Activated CD4-positive, CD25-positive, alpha-beta regulatory T cell (primary cell): ENCODE data around the gene COPG2.

Source experiments
- DNase-seq, 4 experiments: peaks; one replicate each; lab custom pipeline; 2025; lab: John Stamatoyannopoulos, UW

COPG2 gene

DNA sequence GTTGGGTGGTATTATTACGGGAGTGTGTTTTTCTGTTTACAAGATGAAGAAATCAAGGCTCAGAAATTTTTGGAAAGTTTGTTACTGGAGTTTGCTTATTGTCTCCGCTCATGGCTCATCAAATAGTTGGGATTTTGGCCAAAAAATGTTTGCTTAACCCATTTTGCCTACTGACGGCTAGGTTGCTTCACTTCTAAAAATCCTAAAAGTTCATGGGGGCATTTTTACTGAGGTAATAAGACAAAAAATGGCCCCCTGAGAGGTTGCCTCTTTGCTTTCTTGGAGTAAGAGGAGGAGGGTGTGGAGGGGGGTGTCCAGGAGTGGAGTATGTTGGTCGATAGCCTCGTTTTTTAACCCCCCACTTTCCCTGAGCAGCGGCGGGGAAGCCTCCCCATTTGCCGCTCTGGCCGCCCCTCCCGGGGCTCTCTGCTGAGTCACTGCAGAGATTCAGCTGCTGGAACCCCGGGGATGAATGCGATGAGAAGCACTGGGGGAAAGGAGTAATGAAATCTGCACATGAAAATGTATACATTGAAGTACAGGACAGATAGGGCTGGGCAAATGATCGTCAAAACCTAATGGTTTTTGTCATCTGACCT is 175.2 kb downstream of the COPG2 start:
- DNase-seq = no peak

DNA sequence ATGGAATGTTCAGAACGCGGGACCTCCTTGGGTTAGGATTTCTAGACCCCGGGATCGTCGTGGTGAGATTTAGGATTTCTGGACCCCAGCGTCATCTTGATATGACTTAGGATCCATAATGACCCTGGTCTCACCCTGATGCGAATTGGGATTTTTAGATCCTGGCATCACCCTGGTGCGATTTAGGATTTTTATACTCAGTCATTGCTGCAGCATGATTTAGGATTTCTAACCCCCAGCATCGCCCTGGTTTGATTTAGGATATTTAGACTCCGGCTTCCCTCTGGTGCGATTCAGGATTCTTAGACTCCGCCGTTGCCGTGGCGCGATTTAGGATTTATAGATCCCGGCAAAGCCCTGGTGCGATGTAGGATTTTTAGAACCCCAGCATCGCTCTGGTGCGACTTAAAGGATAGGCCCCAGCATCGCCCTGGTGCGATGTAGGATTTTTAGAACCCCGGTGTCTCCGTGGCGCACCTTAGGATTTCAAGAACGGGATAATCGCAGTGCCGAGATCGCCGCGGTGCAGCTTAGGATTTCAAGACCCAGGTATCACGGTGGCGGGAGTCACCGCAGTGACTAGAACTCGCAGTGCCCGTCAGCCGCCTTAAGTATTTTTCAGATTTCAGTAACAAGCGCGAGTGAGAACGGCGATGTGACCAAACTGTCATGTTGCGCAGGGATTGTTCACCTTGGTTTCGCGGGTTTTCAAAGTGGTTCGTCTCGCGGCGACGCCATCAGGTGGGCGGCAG is 175.8 kb downstream of the COPG2 start:
- DNase-seq = no peak

DNA sequence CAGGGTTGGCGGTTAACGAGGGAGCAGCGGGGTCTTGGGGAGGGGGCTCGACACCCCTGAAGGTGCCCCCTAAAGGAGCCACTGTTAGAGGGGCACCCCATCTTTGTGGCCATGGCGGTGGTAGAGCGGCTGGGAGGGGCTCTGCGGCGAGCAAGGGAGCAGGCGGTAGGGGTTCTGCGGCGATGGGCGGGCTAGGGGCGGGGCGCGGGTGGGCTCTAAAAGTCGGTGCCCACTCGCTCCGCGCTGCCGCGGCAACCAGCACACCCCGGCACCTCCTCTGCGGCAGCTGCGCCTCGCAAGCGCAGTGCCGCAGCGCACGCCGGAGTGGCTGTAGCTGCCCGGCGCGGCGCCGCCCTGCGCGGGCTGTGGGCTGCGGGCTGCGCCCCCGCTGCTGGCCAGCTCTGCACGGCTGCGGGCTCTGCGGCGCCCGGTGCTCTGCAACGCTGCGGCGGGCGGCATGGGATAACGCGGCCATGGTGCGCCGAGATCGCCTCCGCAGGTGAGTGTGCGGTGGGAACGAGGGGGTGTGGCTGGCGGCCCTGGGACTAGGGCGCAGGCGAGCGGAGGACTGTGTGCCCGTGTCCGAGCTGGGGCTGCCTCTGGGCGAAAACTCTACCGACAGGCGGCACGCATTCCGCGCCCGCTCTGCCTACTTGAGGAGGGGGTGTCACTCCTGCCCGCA is 176.6 kb downstream of the COPG2 start, which contains the start of gene MEST:
TSS of gene MEST (plus strand) at position 245 of the 682 bp plus-strand sequence. CDS start at position 474, 229 bp downstream.
- DNase-seq = no peak

DNA sequence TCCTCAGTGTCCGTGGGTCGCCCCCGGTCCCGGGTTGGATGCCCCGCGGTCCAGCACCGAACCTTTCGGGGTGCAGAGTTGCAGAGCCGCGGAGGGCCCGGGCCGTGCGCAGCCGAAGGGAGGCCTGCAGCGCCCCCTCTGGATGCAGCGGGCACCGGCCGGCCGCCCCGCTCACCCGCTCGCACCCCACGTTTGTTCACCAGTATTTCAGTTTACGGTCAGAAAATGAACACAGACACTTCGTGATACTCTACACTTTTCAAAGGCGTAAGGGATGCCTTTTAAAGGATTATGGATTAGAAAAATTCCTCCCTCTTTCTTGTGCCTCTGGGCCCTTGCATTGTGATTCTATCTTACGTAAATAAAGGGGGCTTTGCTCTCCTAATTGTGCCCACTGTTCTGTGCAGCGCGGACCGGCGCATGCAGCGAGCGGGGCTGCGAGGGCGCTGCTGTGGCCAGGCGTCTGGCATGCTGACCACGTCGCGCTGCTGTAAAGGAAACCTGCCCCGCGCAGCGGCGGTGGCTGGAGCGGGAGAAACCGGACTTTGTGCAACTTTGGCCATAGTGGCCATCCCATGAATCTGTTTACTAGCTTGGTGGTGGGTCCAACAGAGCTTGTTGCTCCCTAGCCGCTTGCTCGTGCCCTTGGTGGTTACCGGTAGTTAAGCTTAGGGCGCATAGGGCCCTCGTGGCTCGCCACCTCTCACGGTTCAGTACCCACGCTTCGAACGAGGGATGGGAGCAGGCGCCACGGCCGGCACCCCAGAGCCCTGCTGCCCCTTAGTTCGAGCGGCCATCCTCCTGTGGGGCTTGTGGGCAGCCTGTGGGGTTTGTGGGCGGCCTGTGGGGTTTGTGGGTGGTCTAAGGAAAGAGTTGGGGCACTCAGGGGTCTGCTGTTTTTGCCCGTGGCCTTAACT is 177.4 kb downstream of the COPG2 start:
- no peak for DNase-seq

DNA sequence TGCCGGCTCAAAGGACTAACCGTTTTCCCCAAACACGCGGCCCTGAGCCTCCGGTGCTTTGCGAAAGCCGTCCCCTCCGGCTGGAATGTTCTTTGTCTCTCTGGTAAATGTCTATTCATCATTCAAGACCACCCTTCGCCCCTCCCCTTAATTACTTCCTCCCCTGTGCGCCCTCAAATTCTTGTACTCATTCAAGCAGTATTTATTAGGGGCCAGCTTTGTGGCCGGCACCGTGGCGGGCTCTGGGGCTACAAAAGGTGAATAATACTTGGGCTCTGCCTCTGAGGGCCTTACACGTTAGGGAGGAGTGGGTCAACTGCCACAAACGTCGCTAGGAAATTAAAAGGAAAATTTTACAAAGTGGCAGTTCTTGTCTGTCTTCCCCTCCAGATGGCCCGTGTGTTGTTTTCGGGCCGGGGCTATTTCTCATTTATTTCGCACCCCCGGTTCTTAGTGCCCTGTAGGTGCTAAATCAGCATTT is 178.2 kb downstream of the COPG2 start:
- DNase-seq = no peak

DNA sequence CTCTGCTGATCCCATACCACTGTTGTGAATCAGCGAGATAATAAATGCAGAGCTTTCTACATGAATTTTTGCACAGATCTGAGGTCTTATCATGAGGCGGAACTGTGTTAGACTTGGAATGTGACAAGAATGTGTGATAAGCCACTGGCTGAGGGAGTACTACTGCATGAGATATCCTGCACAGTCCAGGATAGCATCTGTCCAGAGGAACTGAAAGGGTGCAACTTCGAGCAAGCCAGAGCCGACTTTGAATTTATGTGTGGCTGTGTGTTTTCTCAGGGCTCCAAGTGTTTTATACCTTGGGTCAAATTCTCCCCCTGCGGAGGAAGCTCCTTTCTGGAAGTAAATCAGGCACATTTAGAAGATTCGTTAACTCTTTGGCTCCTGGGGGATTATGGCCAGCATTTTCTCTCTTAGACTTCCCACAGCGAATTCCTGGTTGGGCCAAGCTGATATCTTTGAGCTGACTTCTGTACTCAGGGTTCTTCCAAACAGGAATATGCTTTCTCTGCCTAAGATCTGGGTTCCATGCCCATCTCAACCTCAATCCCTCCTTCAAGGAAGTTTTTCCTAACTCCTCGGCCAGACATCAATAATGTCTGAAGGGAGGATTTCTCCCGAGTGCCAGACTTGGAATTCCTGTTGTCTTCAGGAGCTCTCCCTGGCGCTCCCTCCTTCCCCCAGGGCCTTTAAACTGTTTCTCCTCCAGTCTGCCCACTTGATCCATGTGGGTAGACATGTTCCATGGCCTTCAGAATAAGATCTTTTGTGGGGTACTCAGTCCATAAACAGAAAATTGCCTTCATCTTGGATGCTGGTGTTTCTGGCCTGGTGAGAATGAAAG is 179.2 kb downstream of the COPG2 start:
- no peak for DNase-seq

DNA sequence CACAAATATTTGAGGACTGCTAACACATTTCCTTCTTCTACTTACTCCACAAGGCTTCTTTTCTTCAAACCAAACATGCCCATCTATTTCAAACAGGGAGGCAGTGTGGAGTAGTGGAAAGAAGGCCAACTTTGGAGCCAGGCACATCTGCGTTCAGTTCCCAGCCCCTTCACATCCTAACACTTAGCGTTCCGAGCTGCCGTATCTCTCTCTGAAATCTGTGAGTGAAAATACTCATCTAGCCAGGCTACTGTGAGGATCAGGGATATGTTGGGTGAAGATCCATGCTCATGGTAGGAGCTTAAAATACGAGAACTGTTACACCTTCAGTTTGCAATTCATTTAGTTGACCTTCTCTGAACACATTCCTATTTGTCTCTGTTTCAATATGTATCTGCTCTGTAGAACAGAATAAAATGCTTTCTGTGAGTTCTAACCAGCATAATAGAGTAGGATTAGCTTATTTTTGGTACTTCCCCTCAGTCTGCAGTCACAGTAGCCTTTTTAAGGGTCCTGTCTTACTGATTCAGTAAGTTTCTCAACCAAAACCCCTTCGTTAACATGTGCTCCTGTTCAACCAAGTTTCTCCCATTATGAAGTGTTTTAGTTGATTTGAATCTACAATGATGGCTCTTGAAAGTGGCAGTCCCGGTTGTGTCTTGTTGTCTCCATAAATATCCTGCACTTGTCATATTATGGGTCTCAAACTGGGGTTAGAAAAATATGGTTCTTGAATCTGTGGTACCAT is 180.0 kb downstream of the COPG2 start:
- no peak for DNase-seq

DNA sequence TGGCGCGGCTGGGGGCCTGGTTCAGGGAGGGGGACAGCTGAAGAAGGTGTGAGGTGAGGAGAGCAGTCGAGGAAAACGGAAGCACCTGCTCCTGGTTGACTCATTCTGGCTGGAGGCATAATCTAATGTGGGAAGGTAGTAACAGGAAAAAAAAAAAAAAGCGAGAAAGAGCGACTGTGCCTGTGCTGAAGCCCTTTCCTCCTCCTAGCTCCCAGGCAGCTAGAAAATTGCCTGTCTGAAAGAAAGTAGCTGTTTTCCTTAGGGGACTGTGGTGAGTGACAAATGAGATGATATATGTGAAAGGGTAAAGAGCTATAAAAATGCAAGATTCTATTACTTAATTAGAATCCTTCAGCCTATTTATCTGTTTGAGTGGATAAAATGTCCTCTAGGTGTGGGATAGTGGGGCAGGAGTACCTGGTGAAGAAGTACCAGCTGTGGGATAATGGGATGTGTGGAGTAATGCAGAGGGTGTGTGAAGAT is 181.6 kb downstream of the COPG2 start:
- DNase-seq = no peak

DNA sequence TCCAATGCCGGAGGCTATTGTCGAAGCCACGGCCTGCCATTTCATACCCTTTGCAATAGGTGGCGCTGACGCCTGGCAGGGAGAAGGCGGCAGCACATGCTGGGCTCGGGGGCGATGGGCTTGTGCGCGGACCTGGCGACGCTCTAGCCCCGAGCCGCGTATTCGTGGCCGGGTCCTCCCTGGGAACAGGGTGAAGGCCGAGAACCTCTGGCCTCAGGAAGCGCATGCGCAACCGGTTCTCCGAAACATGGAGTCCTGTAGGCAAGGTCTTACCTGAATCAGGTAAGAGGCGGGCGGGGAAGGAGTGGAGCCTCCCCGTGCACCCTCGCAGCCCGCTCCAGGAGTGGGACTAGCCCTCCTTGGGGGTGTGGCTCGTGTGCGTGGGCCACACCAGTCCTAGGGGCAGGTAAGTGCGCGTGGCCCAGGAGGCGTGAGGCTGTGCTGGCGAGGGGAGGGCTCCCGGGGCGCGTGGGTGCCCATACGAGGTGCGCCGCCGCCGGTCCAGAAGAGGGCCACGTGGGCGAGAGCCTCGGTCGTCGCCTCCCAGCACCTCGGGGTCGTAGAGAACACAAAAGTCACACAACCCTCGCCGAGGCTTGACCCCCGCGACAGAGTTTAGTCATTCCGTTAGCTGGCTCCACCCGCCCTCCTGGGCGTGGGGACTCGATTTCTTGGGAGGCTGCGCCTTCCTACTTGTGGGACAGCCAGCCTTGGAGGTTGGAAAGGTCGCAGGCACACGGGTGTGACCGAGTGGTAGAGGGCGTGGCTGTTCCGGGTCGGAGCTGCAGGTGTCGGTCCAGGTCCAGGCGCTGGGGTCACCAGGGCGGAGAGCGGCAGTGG is 182.2 kb downstream of the COPG2 start:
- peak in 2 of 4 experiments; percentile 6 to 21 for DNase-seq

DNA sequence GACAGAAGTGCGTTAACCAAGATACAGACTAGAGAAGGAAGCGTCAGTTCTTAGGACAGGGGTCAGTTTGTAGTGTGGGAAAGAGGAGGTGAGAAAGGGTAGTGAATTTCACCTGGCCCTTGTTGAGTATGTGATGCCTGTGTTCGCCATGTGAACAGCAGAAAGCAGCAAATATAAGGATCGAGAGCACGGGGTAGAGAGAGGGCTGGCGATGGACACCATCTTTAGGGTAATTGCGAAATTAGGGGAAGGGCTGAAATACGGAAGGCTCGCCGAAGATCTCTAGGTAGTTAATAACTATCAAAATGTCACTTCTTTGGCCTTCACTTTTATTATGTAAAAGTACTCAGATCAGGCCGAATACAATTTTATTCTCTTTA is 182.8 kb downstream of the COPG2 start:
- no peak for DNase-seq

DNA sequence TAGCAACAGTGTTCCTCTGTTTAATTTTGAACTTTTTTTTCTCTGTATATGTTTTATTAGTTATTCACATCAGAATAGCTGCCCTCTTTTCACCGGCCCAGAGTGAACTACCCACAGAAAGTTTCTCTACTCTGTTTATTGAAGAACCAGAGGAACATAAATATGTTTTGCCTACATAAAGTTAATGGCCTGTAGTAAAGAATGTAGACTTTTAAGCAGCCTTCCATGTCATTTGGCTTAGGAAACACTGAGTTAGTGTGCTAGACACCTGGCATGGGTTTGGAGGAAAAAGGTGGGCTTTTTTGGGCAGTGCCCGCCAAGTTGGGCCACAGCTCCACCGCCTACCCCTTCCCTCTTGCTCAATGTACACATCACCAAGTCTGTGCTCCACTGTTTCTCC is 185.5 kb downstream of the COPG2 start:
- DNase-seq = no peak

DNA sequence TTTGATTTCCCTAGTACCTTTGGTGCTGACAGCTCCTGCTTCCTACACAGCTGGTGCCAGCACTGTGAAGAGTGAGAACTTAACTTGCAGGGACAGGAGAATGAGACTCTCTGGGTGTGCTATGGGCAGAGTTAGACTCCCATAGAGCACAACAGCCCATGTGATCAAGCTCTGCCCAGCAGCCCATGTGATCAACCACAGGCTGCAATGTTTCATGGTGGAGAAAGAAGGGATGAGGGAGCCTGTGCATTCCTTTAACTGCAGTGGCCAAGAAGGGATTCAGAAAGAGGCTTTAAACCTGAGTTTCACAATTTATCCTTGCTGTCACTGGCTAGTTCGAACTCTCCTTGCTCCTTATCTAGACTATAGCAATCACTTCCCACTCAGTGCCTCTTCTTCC is 186.7 kb downstream of the COPG2 start:
- DNase-seq = no peak

DNA sequence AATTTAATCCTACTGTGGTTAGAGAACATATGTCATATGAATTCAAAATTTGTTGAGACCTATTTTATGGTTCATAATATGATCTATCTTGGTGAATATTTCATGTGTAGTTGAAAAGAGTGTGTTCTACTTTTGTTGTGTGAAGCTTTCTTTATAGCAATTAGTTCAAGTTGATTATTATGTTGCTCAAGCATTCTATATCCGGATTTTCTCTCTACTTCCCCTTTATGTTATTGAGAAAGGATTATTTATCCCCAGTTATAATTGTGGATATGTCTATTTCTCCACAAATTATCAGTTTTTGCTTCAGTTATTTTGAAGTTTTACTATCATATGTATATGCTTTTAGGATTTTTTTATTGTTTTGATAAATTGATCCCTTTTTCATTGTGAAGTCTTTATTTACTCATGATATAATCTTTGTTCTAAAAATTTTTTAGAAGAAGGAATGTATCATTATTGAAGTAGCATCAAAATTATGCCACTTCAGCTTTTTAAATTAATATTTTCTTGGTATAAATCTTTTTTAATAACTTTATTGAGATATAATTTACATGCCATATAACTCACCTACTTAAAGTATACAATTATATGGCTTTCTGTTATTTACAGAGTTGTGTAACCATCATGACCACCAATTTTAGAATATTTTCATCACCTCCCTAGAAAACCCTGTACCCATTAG is 188.7 kb downstream of the COPG2 start:
- no peak for DNase-seq

DNA sequence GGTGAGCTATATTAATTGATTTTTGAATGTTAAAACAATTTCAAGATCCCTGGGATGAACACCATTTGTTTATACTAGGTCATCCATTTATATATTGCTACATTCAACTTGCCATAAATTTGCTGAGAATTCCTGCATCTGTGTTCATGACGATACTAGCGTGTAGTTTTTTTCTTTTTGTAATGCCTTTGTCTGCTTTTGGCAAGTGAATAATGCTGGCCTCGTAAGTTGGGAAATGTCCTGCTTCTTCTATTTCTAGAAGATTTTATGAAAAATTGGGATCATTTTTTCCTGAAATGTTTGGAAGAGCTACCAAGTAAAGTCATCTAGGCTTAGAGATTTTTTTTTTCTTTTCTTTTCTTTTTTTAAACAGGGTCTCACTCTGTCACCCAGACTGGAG is 189.6 kb downstream of the COPG2 start:
- no peak for DNase-seq

DNA sequence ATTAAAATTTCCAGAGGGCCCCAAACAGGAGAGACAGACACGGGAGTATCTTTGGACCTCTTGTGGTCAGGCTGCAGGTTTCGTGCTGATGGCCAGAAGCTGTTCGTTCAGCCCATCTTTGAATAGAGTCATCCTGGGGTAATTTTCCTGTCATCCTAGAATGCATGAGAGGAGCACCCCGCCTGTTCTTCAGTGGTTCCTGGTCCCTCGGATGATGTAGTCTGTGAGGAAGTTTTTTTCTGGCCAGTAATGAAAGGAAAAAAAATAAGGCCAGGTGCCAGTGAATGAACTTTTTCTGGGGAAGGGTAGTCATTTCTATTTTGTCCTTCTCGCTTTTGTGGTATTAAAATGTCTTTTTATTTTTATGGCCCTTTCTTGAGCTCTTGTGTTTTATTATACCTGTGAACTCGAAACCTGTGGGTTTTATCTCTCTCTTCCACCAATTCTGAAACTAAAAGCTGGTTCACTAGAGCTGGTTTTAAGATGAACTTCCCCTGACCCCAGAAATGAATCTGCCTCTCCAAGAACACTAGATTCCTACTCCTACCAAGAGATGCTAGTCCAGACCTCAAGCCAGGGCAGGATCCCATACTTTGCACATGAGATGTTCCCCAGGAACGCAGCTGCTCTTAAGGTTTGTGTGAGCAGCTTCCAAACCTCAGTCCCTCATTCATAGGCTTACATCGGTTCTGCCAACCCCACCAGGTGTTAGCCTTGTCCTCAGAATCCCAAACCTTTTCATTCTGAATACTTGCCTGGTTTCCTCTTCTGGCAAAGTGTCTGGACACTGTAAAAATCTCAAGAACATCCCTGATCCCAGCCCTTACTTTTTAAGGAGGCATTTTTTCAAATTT is 192.0 kb downstream of the COPG2 start:
- no peak for DNase-seq

DNA sequence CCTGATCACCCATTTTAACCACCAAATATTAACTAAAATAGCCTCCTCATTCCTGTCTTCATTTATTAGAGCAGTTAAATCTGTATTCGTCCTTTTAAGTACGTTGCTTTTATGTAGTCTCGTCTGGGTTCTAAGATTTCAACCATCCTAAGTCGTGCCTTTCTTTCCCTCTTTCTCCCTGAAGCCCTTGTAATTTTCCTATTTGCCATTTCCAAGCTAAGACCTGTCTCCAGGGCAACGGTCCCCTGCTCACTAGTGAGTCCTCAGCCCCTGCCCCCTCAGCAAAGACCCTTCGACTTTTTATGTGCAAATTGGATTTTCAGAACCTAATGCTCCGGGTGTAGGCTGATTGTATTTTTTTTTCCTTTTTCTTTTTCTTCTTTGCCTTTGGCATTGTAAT is 192.8 kb downstream of the COPG2 start:
- DNase-seq = no peak

DNA sequence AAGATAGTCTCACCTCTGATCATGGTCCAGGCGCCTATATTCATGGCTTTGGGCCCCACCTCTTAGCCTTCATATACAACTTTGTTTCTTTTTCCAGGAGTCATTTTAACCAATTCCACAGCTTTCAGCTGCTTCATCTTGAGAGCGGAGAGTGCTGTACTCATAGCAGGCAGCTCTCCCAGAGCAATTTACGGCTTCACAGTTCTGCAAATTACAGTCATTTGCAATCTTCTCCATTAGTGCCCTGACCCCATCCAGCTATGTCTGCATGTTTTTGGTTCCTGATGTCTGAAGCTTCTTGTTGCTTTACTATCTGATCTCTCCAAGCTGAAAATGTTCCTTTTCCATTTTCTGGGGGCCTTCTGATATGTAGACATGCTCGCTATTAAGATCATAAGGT is 194.7 kb downstream of the COPG2 start:
- no peak for DNase-seq

DNA sequence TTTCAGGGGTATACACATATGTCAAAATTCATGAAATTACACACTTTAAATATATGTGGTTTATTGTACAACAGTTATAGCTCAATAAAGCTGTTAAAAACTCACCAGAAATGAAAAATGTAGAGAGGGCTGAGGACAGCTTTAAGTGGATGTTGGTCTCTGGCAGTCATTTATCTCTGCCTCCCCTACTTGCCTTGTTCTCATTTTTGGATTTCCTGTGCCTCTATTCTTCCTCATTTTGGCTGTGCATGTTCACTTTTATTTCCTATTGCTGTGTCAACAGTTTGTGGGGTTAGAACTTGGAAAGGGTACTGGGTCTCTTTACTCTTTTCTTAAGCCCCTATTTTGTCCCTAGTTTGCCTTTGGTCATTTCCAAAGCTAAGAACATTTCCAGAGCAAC is 195.3 kb downstream of the COPG2 start:
- DNase-seq = no peak
